ENCODE data around the gene DDX20.

DNA sequence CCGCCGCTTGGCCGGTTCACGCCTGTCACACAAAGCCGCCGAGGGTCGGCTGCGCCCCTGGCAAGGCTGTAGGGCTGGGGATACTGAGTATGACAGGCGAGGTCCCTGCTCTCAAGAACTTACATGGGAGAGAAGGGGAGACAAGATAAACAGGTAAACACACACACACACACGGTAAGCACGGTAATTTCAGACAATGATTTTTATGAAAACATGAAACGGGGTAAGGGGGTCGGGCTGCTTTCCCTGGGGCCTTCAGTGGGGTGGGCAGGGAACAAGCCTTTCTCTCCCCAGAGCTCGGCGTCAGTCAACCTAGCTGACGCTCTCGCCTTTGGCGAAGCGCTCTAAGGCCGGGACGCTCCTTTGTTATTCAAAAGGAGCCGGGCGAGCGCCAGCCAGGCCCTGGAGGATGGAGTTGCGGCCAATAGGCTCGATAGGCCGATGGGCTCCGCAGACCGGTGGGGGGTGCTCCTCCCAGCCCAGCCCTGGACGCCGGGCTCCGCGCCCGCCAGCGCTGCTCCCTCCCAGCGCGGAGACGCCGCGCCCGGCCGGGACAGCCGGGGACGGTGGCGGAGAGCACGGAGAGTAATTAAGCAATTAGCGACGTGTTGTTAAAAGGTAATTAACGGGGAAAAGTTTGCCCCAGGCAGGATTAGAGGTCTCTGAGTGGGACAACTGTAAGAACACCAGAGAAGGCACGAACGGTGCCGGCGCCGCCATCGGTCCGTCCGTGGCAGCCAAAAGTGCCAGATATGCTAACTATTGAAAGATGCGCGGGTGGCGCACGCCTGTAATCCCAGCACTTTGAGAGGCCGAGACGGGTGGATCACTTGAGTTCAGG, 15.6 kb upstream of the DDX20 start:
- TF ChIP-seq, protein P1, sequence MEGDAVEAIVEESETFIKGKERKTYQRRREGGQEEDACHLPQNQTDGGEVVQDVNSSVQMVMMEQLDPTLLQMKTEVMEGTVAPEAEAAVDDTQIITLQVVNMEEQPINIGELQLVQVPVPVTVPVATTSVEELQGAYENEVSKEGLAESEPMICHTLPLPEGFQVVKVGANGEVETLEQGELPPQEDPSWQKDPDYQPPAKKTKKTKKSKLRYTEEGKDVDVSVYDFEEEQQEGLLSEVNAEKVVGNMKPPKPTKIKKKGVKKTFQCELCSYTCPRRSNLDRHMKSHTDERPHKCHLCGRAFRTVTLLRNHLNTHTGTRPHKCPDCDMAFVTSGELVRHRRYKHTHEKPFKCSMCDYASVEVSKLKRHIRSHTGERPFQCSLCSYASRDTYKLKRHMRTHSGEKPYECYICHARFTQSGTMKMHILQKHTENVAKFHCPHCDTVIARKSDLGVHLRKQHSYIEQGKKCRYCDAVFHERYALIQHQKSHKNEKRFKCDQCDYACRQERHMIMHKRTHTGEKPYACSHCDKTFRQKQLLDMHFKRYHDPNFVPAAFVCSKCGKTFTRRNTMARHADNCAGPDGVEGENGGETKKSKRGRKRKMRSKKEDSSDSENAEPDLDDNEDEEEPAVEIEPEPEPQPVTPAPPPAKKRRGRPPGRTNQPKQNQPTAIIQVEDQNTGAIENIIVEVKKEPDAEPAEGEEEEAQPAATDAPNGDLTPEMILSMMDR (conservative IDR thresholded peaks at IDR 0.05; ENCODE audit: low read depth, low read length), result no peak
- TF ChIP-seq EZH2phosphoT487 (IDR thresholded peaks at IDR 0.05; ENCODE audit: borderline replicate concordance, low read length) (no peak), EZH2 (IDR thresholded peaks at IDR 0.05; ENCODE audit: low read length, unreplicated experiment) (no peak)

All from PC-3 (cell line).